Stomach (tissue), 9 donors: ENCODE results near the gene ZFYVE9. TPM values are rescaled to one million over a fixed set of nuclear protein-coding genes. Genes with fewer than 3 reads are reported as not detected.

Experiments
- DNase-seq, 2 donors: peaks; one replicate each; pipeline versions ENCODE4 v3.0.0 to v3.0.0-alpha.2; 2013 to 2019
- H3K27ac ChIP-seq, 5 donors: fragments of 200-600 bp in 4 of 5; sonication (generic) in 4 of 5; one replicate each; pipeline ENCODE4 v1.5.1; 2013 to 2019; ENCODE audit warnings: mild to moderate bottlenecking in 1 of 5, moderate library complexity in 1 of 5
- H3K27me3 ChIP-seq, 3 donors: fragments of 200-600 bp; sonication (generic); one replicate each; pipeline ENCODE4 v1.5.1; 2017 to 2019; ENCODE audit warnings: mixed run types in 1 of 3
- H3K36me3 ChIP-seq, 4 donors: fragments of 200-600 bp; sonication (generic); 1 replicate in 3 of 4; 2 replicates in 1 of 4; pipeline ENCODE4 v1.5.1; 2016 to 2019
- H3K4me1 ChIP-seq, 4 donors: fragments of 200-600 bp; sonication (generic); one replicate each; pipeline ENCODE4 v1.5.1; 2016 to 2019
- H3K4me3 ChIP-seq, 4 donors: fragments of 200-600 bp; sonication (generic) in 3 of 4; one replicate each; pipeline ENCODE4 v1.5.1; 2016 to 2019; ENCODE audit warnings: mild to moderate bottlenecking in 1 of 4
- H3K9me3 ChIP-seq, 4 donors: fragments of 200-600 bp; sonication (generic); one replicate each; pipeline ENCODE4 v1.5.1; 2016 to 2019
- CTCF ChIP-seq, 7 experiments: fragments of 450-650 bp in 4 of 7; fragments of 200-600 bp in 3 of 7; sonication (generic) in 3 of 7; IDR thresholded peaks; one replicate each; pipeline ENCODE4 v1.5.1; 2016 to 2019; ENCODE audit warnings: antibody characterized with exemption in 7 of 7, control low read depth in 2 of 7, mild to moderate bottlenecking in 1 of 7
- EP300 ChIP-seq: sonication (generic); formaldehyde crosslinking; IDR thresholded peaks from one replicate; pipeline ENCODE4 v1.6.1; 2017; ENCODE audit warnings: antibody characterized with exemption
- POLR2A ChIP-seq, 4 donors: fragments of 450-650 bp; IDR thresholded peaks; one replicate each; pipeline ENCODE4 v1.6.1; 2016; ENCODE audit warnings: antibody characterized with exemption in 4 of 4, control low read depth in 2 of 4, mild to moderate bottlenecking in 1 of 4, moderate library complexity in 1 of 4
- POLR2AphosphoS5 ChIP-seq, 3 donors: sonication (generic); formaldehyde crosslinking; IDR thresholded peaks; one replicate each; pipeline ENCODE4 v1.6.1; 2016; ENCODE audit warnings: antibody characterized with exemption in 3 of 3
- WGBS, 5 donors: extraction: QIAGEN DNeasy Blood & Tissue Kit in 3 of 5; methylation state at CpG; one replicate each; pipeline versions ENCODE4 v1.1.5 to v1.1.7; 2013 to 2018; 5-methylcytosine and 5-hydroxymethylcytosine counted together
- intact Hi-C: fragments of 100-400 bp; cut with DNase I; formaldehyde crosslinking; loops from one replicate; pipeline ENCODE4 v1.15.1; 2023; ENCODE audit warnings: low total_unique reads
- polyA plus RNA-seq, 3 donors: library from polyadenylated mRNA; stranded (reverse); fragments of 200-250 nt; gene quantifications; one replicate each; pipeline ENCODE4 v1.2.3, GENCODE V29; 2013
- total RNA-seq, 5 donors: library from RNA; depleted of rRNA; stranded (reverse); fragments of >200 nt; gene quantifications; one replicate each; pipeline versions ENCODE4 v1.1.0 to v1.2.3, GENCODE V29; 2014 to 2016
- donor health status: healthy with polysubstance abuse.
- donor health status: Bipolar disorder and iron deficiency.
- donor health status: healthy.

Gene ZFYVE9
- total and polyA plus RNA-seq, 8 donors = 3.6 to 61.1 (median 15.7) TPM

- intact Hi-C loops = no loop called here
- no peaks in the 10 kb centered on the region for H3K27me3 ChIP-seq
- H3K4me3 ChIP-seq = no peak overlapping the region
- no peak overlapping the region for H3K27ac ChIP-seq
- no peak for DNase-seq
- WGBS, 5 donors = 96 to 99% (median 98%) methylated on average over 2 of the region's 2 CpGs
- no peaks in the 10 kb centered on the region for H3K36me3 ChIP-seq
- peaks cover 0 to 42% (median 12%) of the 10 kb centered on the region in 4 donors for H3K4me1 ChIP-seq
- H3K9me3 ChIP-seq = no peaks in the 10 kb centered on the region
- no peak for TF ChIP-seq POLR2AphosphoS5 (IDR thresholded peaks at IDR 0.05)
- no peak for TF ChIP-seq POLR2A (IDR thresholded peaks at IDR 0.05)
- TF ChIP-seq EP300 = no peak
- TF ChIP-seq CTCF (IDR thresholded peaks at IDR 0.05) = no peak
Measured at GRCh38 chr1:52157582-52157981, 15.7 kb downstream of the ZFYVE9 start.

DNA sequence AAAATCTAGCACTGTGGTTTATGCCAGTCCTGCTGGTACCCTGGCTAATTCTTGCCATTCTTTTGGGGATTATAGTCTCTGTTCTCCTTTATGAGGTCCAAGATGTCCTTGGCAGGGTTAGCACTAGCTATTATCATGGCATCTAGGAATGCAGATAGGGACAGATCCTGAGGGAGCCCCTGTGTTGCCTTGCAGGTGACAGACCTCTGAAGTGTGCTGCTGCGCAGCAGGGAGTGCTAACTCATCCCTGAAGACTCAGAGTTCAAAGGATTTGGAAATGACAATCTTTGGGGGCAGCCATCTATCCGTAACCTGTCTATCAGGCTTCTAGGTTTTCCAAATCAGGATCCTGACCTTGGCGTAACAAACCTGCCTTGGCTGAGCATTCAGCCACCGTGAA lies 16.3 kb downstream of the ZFYVE9 start:
- DNase-seq = no peak
- 90 to 98% (median 92%) methylated on average over 4 of the region's 4 CpGs for WGBS, 5 donors
- intact Hi-C loops = no loop called here

DNA sequence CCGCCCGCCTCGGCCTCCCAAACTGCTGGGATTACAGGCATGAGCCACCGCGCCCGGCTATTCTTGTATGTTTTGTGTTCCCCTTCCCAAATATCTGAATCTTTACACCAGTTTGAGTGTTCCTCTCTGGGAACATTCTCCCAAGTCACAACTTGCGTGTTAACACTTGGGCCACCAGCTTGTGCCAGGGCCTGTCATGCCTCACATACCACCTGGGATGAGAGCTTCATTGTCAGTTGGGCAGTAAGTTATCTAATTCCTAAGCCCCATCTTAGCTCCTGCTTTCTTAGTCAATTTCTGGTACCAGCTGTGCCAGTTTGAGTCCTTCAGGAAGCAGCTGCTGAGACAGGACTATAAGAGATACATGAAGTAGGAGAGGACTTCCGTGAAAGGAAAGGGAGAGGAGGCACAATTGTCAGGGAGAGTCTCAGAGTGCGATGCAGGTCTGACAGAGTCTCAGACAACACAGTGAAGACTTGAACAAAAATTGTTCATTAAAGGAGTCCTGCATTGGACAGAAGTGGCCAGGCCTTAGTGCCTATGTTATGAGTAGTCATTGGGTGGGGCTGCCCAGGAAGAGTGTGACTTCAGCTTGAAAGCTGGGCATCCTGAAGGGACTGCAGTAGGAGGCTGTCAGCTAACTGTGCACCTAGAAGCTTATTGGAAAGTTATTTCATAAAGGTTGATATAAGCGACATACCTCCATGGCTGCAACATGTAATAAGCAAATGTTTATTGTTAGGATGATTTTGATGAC lies 17.3 kb downstream of the ZFYVE9 start:
- Histone ChIP-seq H3K27me3 (no peaks in the 10 kb centered on the region), H3K36me3 (no peaks in the 10 kb centered on the region), H3K27ac (no peak overlapping the region), H3K9me3 (no peaks in the 10 kb centered on the region), H3K4me3 (no peak overlapping the region), H3K4me1 (peaks cover 0 to 27% (median 5%) of the 10 kb centered on the region in 4 donors)
- WGBS, 5 donors = 93 to 99% (median 96%) methylated on average over 8 to 10 of the region's 10 CpGs
- no peak for DNase-seq
- intact Hi-C loops = no loop called here
- TF ChIP-seq CTCF (IDR thresholded peaks at IDR 0.05) (no peak), POLR2A (IDR thresholded peaks at IDR 0.05) (no peak), EP300 (no peak), POLR2AphosphoS5 (IDR thresholded peaks at IDR 0.05) (no peak)

More for the DNA sequence above, 16.3 kb downstream of the ZFYVE9 start:
- Histone ChIP-seq H3K27me3 (no peaks in the 10 kb centered on the region), H3K4me1 (peaks cover 0 to 37% (median 10%) of the 10 kb centered on the region in 4 donors), H3K36me3 (no peaks in the 10 kb centered on the region), H3K4me3 (no peak overlapping the region), H3K27ac (no peak overlapping the region), H3K9me3 (no peaks in the 10 kb centered on the region)
- TF ChIP-seq EP300 (no peak), CTCF (IDR thresholded peaks at IDR 0.05) (no peak), POLR2A (IDR thresholded peaks at IDR 0.05) (no peak), POLR2AphosphoS5 (IDR thresholded peaks at IDR 0.05) (no peak)

GRCh38 chr1:52162947-52163346 lies 21.1 kb downstream of the ZFYVE9 start:
- WGBS, 5 donors = 95 to 99% (median 97%) methylated on average over 2 of the region's 2 CpGs
- TF ChIP-seq EP300 (no peak), POLR2A (IDR thresholded peaks at IDR 0.05) (no peak), POLR2AphosphoS5 (IDR thresholded peaks at IDR 0.05) (no peak), CTCF (IDR thresholded peaks at IDR 0.05) (no peak)

More at GRCh38 chr1:52162947-52163346, 21.1 kb downstream of the ZFYVE9 start:
- no peaks in the 10 kb centered on the region for H3K36me3 ChIP-seq
- DNase-seq = no peak
- H3K9me3 ChIP-seq = no peaks in the 10 kb centered on the region
- no peak overlapping the region for H3K27ac ChIP-seq
- peaks cover 0 to 16% (median 4%) of the 10 kb centered on the region in 4 donors for H3K4me1 ChIP-seq
- intact Hi-C loops = no loop called here
- H3K27me3 ChIP-seq = no peaks in the 10 kb centered on the region
- no peak overlapping the region for H3K4me3 ChIP-seq
